BLaER1 treated with 17β-estradiol and CSF1 and Interleukin-3, amounts not matched to agents 10 nM and 100 nM (cell line): ENCODE results near the gene CTNNBIP1.
A peak's percentile ranks its signal among the peaks of the same experiment; 100 is the strongest.
"Not testable (repeated sequence)": the region's sequence is repeated elsewhere in the genome, so short reads cannot be mapped to it uniquely, and the experiment has no call there.

Experiments
- H3K27ac ChIP-seq, 11 experiments: shearing (Covaris generic); formaldehyde crosslinking; 2 replicates each; pipeline ENCODE4 v1.8.1; 2022
- H3K27me3 ChIP-seq, 11 experiments: shearing (Covaris generic); formaldehyde crosslinking; 2 replicates each; pipeline ENCODE4 v1.8.1; 2022
- H3K36me3 ChIP-seq, 11 experiments: shearing (Covaris generic); formaldehyde crosslinking; 2 replicates each; pipeline ENCODE4 v1.8.1; 2022
- H3K4me1 ChIP-seq, 10 experiments: shearing (Covaris generic); formaldehyde crosslinking; 2 replicates each; pipeline ENCODE4 v1.8.1; 2022
- H3K4me2 ChIP-seq, 11 experiments: shearing (Covaris generic); formaldehyde crosslinking; 2 replicates each; pipeline ENCODE4 v1.8.1; 2022
- H3K4me3 ChIP-seq, 10 experiments: shearing (Covaris generic); formaldehyde crosslinking; 2 replicates each; pipeline ENCODE4 v1.8.1; 2022
- H3K9ac ChIP-seq, 11 experiments: shearing (Covaris generic); formaldehyde crosslinking; 2 replicates each; pipeline ENCODE4 v1.8.1; 2022
- H3K9me3 ChIP-seq, 11 experiments: shearing (Covaris generic); formaldehyde crosslinking; replicated peaks in 1 of 11; 2 replicates each; pipeline ENCODE4 v1.8.1; 2022
- H4K20me1 ChIP-seq, 11 experiments: shearing (Covaris generic); formaldehyde crosslinking; 2 replicates each; pipeline ENCODE4 v1.8.1; 2022
- Cebpa-rat ChIP-seq, 11 experiments: shearing (Covaris generic); IDR thresholded peaks; 2 replicates each; pipeline ENCODE4 v1.8.1; 2022

Gene CTNNBIP1

DNA sequence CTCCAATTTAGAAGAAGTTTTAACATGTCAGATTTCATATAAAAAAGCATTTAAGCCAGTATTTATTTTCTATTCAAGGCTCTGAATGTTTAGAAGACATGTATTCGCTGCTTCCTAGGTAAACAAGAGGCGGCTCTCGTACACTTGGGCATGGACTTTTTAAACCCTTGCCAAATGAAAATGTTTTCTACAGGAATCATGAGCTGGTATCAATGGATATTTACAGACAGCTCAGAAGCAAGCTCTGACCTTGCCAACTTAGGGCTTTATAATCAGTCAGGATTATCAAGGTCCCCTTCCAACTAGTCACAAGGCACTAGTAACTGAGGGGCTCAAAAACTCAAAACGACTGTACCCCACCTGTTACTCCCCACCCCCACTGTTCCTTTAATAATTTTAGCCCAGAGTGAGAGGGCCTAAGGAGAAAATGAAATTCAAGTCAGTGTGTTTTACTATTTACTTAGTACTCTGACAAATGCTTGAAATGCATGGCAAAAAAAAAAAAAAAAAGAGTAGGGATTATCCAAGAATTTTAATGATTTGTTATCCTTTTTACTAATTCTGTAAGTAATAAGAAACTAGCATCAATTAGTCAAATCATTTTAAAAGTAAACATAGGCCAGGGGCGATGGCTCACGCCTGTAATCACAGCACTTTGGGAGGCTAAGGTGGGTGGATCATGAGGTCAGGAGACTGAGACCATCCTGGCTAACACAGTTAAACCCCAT is 98.7 kb downstream of the CTNNBIP1 start:
- H4K20me1 ChIP-seq: peaks cover 24 to 92% (median 77%) of the 10 kb centered on the region in 11 experiments; a peak in 21 of 22 replicates
- no peak overlapping the region for H3K27ac ChIP-seq
- H3K9me3 ChIP-seq: peaks cover 0 to under 1% (median 0%) of the 10 kb centered on the region in 11 experiments; a peak in 1 of 22 replicates
- no peak for TF ChIP-seq Cebpa-rat (IDR thresholded peaks at IDR 0.05)
- no peak overlapping the region for H3K4me3 ChIP-seq
- no peaks in the 10 kb centered on the region for H3K27me3 ChIP-seq
- H3K4me1 ChIP-seq: peaks cover 14 to 51% (median 24%) of the 10 kb centered on the region in 10 experiments; a peak in 19 of 20 replicates
- no peak overlapping the region for H3K4me2 ChIP-seq
- no peak overlapping the region for H3K9ac ChIP-seq
- H3K36me3 ChIP-seq: peaks cover 0 to 31% (median 17%) of the 10 kb centered on the region in 11 experiments; a peak in 15 of 22 replicates

DNA sequence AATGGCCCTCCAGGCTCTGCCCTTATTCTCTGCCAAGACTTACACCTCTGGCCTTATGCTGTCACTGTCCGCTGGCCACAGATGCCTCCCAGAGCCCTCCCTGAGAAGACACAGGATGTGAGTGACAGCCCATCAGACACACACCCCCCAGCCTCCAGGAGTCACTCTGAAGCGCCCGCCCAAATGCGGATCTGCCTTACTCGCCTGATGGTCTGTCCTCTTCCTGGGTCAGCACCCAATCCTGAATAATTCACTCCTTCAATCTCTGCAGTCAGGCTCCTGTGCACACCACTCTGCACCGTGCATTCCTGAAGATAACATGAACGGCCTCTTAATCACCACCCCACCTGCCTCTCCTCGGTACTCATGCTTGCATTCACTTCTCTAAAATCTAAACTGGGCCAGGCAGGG is 101.0 kb downstream of the CTNNBIP1 start:
- no peaks in the 10 kb centered on the region for H3K9me3 ChIP-seq
- peaks cover 32 to 96% (median 86%) of the 10 kb centered on the region in 11 experiments; a peak in 21 of 22 replicates for H4K20me1 ChIP-seq
- no peaks in the 10 kb centered on the region for H3K27me3 ChIP-seq
- H3K9ac ChIP-seq: no peak overlapping the region; a peak in 1 of 22 replicates
- H3K27ac ChIP-seq: no peak overlapping the region
- H3K36me3 ChIP-seq: peaks cover 0 to 27% (median 16%) of the 10 kb centered on the region in 11 experiments; a peak in 13 of 22 replicates
- TF ChIP-seq Cebpa-rat (IDR thresholded peaks at IDR 0.05): no peak
- H3K4me3 ChIP-seq: no peak overlapping the region
- H3K4me2 ChIP-seq: 0 out of 22 replicates have a peak overlapping the region, but pooled peaks of 3 of the 11 experiments have one; percentile 2 to 7 (median 3)
- H3K4me1 ChIP-seq: peaks cover 6 to 57% (median 24%) of the 10 kb centered on the region in 10 experiments; a peak in 16 of 20 replicates

DNA sequence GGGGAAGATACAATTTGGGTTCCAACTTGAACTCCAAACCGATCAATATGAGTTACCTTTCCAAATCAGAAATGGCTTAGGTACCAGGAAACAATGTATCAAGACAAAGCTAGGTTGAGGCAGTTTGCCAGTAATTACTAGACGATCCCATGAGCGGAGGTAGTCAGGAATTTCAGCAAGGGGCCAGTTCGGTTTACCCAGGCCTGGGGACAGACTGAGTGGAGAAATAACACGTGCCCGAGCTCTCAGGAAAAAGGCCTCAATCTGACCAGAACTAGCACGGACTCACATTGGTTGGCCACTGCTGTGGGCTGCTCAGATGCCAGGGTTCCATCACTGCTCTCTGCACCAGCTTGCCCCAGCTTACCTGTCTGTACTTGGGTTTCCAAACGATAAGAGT is 101.6 kb downstream of the CTNNBIP1 start:
- Histone ChIP-seq H3K4me1 (peaks cover 6 to 57% (median 24%) of the 10 kb centered on the region in 10 experiments; a peak in 16 of 20 replicates), H3K9me3 (no peaks in the 10 kb centered on the region), H3K4me2 (0 out of 22 replicates have a peak overlapping the region, but pooled peaks of 2 of the 11 experiments have one; percentile 2 to 3), H4K20me1 (peaks cover 32 to 96% (median 86%) of the 10 kb centered on the region in 11 experiments; a peak in 21 of 22 replicates), H3K27ac (no peak overlapping the region), H3K36me3 (peaks cover 0 to 27% (median 16%) of the 10 kb centered on the region in 11 experiments; a peak in 13 of 22 replicates), H3K9ac (no peak overlapping the region), H3K27me3 (no peaks in the 10 kb centered on the region), H3K4me3 (no peak overlapping the region)
- TF ChIP-seq Cebpa-rat (IDR thresholded peaks at IDR 0.05): no peak

DNA sequence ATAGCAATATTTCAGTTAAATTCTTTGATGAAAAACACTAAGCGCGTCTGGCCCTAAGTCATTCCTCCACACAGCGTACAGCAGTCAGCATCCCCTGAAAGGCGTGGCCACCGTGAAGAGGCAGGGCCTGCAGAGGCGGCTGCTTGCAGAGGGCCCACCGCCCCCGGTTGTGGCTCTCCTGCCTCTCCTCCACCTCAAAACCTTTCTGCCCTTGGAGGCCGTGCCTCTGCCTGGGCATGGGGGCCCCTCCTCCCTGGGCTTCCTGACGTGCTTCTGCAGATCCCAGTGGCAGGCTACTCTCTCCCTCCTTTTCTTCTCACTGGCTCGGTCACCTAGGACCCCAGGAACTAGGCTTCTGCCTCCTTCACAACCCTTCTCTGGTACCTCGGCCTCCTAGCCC is 102.5 kb downstream of the CTNNBIP1 start:
- Histone ChIP-seq H4K20me1 (peaks cover 41 to 96% (median 86%) of the 10 kb centered on the region in 11 experiments; a peak in 21 of 22 replicates), H3K4me3 (no peak overlapping the region), H3K4me1 (peaks cover 10 to 49% (median 24%) of the 10 kb centered on the region in 10 experiments; a peak in 17 of 20 replicates), H3K4me2 (0 out of 22 replicates have a peak overlapping the region, but pooled peaks of 2 of the 11 experiments have one; percentile 2 to 25), H3K9me3 (no peaks in the 10 kb centered on the region), H3K9ac (no peak overlapping the region; a peak in 1 of 22 replicates), H3K36me3 (peaks cover 0 to 27% (median 16%) of the 10 kb centered on the region in 11 experiments; a peak in 13 of 22 replicates), H3K27ac (no peak overlapping the region), H3K27me3 (no peaks in the 10 kb centered on the region)
- TF ChIP-seq Cebpa-rat (IDR thresholded peaks at IDR 0.05): no peak

DNA sequence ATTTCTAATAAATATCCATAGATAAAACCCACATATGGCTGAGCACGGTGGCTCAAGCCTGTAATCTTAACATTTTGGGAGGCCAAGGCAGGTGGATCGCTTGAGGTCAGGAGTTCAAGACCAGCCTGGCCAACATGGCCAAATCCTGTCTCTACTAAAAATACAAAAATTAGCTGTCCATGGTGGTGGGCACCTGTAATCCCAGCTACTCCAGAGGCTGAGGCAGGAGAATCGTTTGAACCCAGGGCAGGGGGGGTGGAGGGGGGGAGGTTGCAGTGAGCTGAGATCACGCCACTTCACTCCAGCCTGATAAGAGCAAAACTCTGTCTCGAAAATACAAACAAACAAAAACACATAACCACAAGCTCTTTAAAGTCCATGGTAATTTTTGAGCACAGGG is 104.1 kb downstream of the CTNNBIP1 start:
- H3K9me3 ChIP-seq, H3K9ac ChIP-seq, H3K27ac ChIP-seq, H3K4me3 ChIP-seq, H3K27me3 ChIP-seq: not testable (repeated sequence)
- peaks cover 52 to 96% (median 86%) of the 10 kb centered on the region in 11 experiments; a peak in 21 of 22 replicates for H4K20me1 ChIP-seq
- H3K4me2 ChIP-seq: peak overlapping the region in 2 of 11 experiments; percentile 16 to 54; a peak in 2 of 22 replicates
- peaks cover 10 to 40% (median 24%) of the 10 kb centered on the region in 10 experiments; a peak in 17 of 20 replicates for H3K4me1 ChIP-seq
- peaks cover 0 to 27% (median 16%) of the 10 kb centered on the region in 11 experiments; a peak in 13 of 22 replicates for H3K36me3 ChIP-seq

DNA sequence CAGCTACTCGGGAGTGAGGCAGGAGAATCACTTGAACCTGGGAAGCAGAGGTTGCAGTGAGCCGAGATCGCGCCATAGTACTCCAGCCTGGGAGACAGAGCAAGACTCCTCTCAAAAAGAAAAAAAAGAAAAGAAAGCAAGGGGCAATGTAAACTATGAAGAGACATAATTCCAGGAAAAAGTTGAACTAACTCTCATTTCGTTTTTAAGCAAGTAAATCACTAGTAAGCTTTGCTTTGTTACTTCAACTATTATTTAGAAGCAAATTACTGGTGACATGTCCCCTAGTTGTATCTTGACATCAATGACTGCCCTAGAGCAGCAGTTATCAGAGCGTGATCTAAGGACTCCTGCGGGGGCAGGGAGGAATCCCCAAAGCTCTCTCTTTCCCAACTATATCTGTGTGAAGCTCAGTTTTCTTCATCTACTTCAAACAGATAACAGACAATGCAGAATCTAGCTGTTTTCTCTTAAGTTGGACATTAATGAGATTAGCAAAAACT is 105.0 kb downstream of the CTNNBIP1 start:
- Histone ChIP-seq H3K36me3 (peaks cover 0 to 27% (median 16%) of the 10 kb centered on the region in 11 experiments; a peak in 13 of 22 replicates), H3K4me2 (peak overlapping the region in 5 of 11 experiments; percentile 9 to 54 (median 38); a peak in 11 of 22 replicates), H4K20me1 (peaks cover 52 to 95% (median 90%) of the 10 kb centered on the region in 11 experiments; a peak in 21 of 22 replicates), H3K4me1 (peaks cover 10 to 40% (median 22%) of the 10 kb centered on the region in 10 experiments; a peak in 17 of 20 replicates), H3K9me3 (no peaks in the 10 kb centered on the region), H3K9ac (peak overlapping the region in 1 of 11 experiments; percentile 29; a peak in 2 of 22 replicates), H3K27ac (peak overlapping the region in 2 of 11 experiments; percentile 16 to 18; a peak in 1 of 22 replicates), H3K4me3 (no peak overlapping the region), H3K27me3 (no peaks in the 10 kb centered on the region)
- no peak for TF ChIP-seq Cebpa-rat (IDR thresholded peaks at IDR 0.05)

DNA sequence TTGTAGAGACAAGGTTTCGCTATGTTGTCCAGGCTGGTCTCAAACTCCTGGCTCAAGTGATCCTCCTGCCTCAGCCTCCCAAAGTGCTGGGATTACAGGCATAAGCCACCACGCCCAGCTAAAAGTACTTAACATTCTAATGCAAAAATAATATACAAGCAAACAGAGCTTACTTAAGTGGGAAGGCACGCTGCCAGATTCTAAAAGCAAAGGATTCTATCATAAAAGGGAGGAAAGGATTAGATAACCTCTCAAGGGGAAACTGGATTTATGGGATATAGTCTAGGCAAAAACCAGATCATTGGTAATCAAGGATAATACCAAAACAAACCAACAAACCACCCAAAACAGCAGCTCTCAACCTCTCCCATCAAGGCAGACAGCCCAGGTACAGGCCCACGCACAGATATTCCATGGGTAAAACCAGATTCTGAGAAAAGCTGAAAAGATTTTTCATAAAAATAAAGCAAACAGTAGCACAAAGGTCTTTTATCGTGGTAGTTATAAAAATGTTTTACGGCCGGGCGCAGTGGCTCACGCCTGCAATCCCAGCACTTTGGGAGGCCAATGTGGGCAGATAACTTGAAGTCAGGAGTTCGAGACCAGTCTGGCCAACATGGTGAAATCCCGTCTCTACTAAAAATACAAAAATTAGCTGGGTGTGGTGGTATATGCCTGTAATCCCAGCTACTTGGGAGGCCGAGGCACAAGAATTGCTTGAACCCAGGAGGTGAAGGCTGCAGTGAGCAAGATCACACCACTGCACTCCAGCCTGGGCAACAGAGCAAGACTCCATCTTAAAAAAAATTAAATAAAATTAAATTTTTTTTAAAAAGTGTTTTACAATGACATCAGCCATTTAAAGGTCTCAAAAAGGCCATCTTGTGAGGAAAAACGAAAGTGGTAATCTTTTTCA is 106.8 kb downstream of the CTNNBIP1 start:
- Histone ChIP-seq H3K4me2 (peak overlapping the region in 1 of 11 experiments; percentile 26; a peak in 1 of 22 replicates), H3K9ac (peak overlapping the region in 1 of 11 experiments; percentile 11; a peak in 1 of 22 replicates), H3K36me3 (peaks cover 0 to 16% (median 8%) of the 10 kb centered on the region in 11 experiments; a peak in 10 of 22 replicates), H4K20me1 (peaks cover 51 to 97% (median 88%) of the 10 kb centered on the region in 11 experiments; a peak in 21 of 22 replicates), H3K4me1 (peaks cover 10 to 37% (median 28%) of the 10 kb centered on the region in 10 experiments; a peak in 19 of 20 replicates)
- not testable (repeated sequence) for H3K27me3 ChIP-seq, H3K4me3 ChIP-seq, H3K27ac ChIP-seq, H3K9me3 ChIP-seq

DNA sequence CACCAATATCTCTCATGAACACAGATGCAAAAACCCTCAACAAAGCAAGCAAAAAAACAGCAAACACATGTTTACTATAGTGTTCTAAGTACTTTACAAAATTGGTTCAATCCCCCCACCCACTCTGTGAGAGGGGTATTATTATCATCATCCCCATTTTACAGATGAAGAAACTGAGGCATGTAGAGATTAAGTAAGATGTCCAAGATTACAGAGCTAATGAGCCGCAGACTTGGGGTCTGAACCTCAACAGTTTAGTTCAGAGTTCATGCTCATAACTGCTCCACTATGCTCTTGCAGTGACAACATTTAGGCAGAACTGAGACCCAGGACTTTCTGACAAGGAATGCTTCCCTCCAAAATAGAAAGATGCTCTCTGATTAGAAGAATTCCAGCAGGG is 108.2 kb downstream of the CTNNBIP1 start:
- peaks cover 43 to 95% (median 85%) of the 10 kb centered on the region in 11 experiments; a peak in 21 of 22 replicates for H4K20me1 ChIP-seq
- H3K4me2 ChIP-seq: no peak overlapping the region
- H3K27me3 ChIP-seq: no peaks in the 10 kb centered on the region
- no peak overlapping the region for H3K27ac ChIP-seq
- no peak for TF ChIP-seq Cebpa-rat (IDR thresholded peaks at IDR 0.05)
- peaks cover 0 to 4% (median 0%) of the 10 kb centered on the region in 11 experiments; a peak in 5 of 22 replicates for H3K36me3 ChIP-seq
- no peak overlapping the region for H3K4me3 ChIP-seq
- H3K4me1 ChIP-seq: peaks cover 12 to 36% (median 28%) of the 10 kb centered on the region in 10 experiments
- H3K9me3 ChIP-seq: no peaks in the 10 kb centered on the region
- no peak overlapping the region for H3K9ac ChIP-seq
